ENCODE data around the gene C21orf91. TPM values are rescaled to one million over a fixed set of nuclear protein-coding genes. Genes with fewer than 3 reads are reported as not detected.

Gene C21orf91
- total RNA-seq, 1 experiment from 2014 or later, result 49.2 TPM

DNA sequence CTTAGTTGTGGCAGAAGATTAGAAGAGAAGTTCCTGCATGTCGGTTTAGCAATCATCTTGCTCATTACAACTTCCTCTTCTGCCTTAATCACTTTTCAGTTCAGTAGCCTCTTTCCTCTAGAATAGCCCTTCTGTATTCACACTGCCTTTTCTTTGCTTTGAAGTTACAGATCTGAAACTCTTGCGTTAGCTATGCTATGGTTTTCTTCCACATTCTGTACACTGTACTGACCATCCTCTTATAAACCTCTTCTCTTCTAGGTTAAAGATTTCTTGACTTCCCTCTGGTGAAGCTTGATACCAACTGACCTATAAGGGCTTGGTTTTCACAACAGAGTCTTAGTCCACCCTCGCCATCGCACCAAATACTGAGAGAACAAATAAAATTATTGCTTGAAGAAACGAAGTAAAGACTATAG lies 35.0 kb downstream of the C21orf91 start:
- H3K9ac ChIP-seq (ENCODE audit: extremely low read depth, insufficient read length, low read length), result no peak overlapping the region
- no peak overlapping the region for H3K23ac ChIP-seq (ENCODE audit: insufficient read length, low read depth, low read length)
- TF ChIP-seq, protein P1, sequence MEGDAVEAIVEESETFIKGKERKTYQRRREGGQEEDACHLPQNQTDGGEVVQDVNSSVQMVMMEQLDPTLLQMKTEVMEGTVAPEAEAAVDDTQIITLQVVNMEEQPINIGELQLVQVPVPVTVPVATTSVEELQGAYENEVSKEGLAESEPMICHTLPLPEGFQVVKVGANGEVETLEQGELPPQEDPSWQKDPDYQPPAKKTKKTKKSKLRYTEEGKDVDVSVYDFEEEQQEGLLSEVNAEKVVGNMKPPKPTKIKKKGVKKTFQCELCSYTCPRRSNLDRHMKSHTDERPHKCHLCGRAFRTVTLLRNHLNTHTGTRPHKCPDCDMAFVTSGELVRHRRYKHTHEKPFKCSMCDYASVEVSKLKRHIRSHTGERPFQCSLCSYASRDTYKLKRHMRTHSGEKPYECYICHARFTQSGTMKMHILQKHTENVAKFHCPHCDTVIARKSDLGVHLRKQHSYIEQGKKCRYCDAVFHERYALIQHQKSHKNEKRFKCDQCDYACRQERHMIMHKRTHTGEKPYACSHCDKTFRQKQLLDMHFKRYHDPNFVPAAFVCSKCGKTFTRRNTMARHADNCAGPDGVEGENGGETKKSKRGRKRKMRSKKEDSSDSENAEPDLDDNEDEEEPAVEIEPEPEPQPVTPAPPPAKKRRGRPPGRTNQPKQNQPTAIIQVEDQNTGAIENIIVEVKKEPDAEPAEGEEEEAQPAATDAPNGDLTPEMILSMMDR (conservative IDR thresholded peaks at IDR 0.05), result no peak
- H3K23me2 ChIP-seq (ENCODE audit: insufficient read length, low read depth, low read length, poor library complexity, severe bottlenecking), result no peaks in the 10 kb centered on the region
- H4K5ac ChIP-seq (ENCODE audit: insufficient read length, low read depth, low read length), result no peak overlapping the region
- H3K27me3 ChIP-seq (ENCODE audit: insufficient read depth, low read length), result no peaks in the 10 kb centered on the region
- H4K20me1 ChIP-seq (ENCODE audit: control insufficient read depth, insufficient read depth, insufficient read length), result no peaks in the 10 kb centered on the region
- Mint-ChIP-seq H3K4me1 (peaks cover 18 to 25% of the 10 kb centered on the region in 2 experiments), H3K9me3 (no peaks in the 10 kb centered on the region; a peak in 2 of 5 replicates), H3K27ac (no peak overlapping the region), H3K4me3 (no peak overlapping the region), H3K36me3 (ENCODE audit: insufficient read depth in 1 of 3, low read depth in 3 of 3) (peaks cover 35 to 54% (median 54%) of the 10 kb centered on the region in 3 experiments), H3K27me3 (ENCODE audit: low read depth) (no peaks in the 10 kb centered on the region)
- H3K27ac ChIP-seq (ENCODE audit: insufficient read length, low read depth, low read length), result no peak overlapping the region
- no peak overlapping the region for H4K91ac ChIP-seq (ENCODE audit: insufficient read length, low read depth, low read length)
- no peak overlapping the region for H2AFZ ChIP-seq (ENCODE audit: low read length)
- no peak overlapping the region for H3T11ph ChIP-seq (ENCODE audit: low read length)
- no peak overlapping the region for H2BK20ac ChIP-seq (ENCODE audit: low read depth, low read length, poor library complexity, severe bottlenecking)
- H3K56ac ChIP-seq (ENCODE audit: insufficient read length, low read depth, low read length), result no peak overlapping the region
- H2BK12ac ChIP-seq (ENCODE audit: insufficient read length, low read depth, low read length), result no peak overlapping the region
- H2AK5ac ChIP-seq (ENCODE audit: insufficient read length, low read length), result no peak overlapping the region
- H3K14ac ChIP-seq (ENCODE audit: insufficient read depth, low read length), result no peak overlapping the region
- H3K4me1 ChIP-seq (ENCODE audit: insufficient read depth, low read length), result no peaks in the 10 kb centered on the region; the same call in 1 of the 2 replicates
- no peaks in the 10 kb centered on the region for H3K79me1 ChIP-seq (ENCODE audit: insufficient read depth, low read depth, low read length, poor library complexity, severe bottlenecking)
- H3K18ac ChIP-seq (ENCODE audit: insufficient read length, low read depth, low read length), result no peak overlapping the region
- DNase-seq, result no peak
- no CpG with 5 or more reads among the region's 5 CpGs for WGBS (ENCODE audit: extremely low coverage, insufficient read length, low lambda C conversion rate)
- H3K4ac ChIP-seq (ENCODE audit: low read depth, low read length), result no peak overlapping the region
- no peak overlapping the region for H3K4me2 ChIP-seq (ENCODE audit: insufficient read depth, insufficient read length, low read length)
- H3K9me3 ChIP-seq (ENCODE audit: control insufficient read depth, low read depth, low read length), result no peaks in the 10 kb centered on the region
- no peak overlapping the region for H2BK120ac ChIP-seq (ENCODE audit: low read depth, low read length, poor library complexity, severe bottlenecking)
- no peak overlapping the region for H2BK15ac ChIP-seq (ENCODE audit: low read depth, low read length)
- H2BK5ac ChIP-seq (ENCODE audit: insufficient read length, low read length), result no peak overlapping the region
- no peak overlapping the region for H4K8ac ChIP-seq (replicated peaks; ENCODE audit: insufficient read length, low read depth, low read length)
- H3K79me2 ChIP-seq (ENCODE audit: insufficient read depth, low read length), result no peaks in the 10 kb centered on the region

All from H9 (cell line).